ENCODE data around the gene ZNF142. TPM values are rescaled to one million over a fixed set of nuclear protein-coding genes. Genes with fewer than 3 reads are reported as not detected.
A peak's percentile ranks its signal among the peaks of the same experiment; 100 is the strongest.

Gene ZNF142
- total and polyA plus RNA-seq, 9 of the 15 experiments (the other 6 are each of a cell fraction or from before 2014, with no cell fraction given): 0.50 to 26.1 (median 4.5) TPM

GRCh38 chr2:218671654-218672566 lies 12.5 kb upstream of the ZNF142 start, which contains the start of the genes RNF25 and STK36 (continued):
- TF ChIP-seq CHAMP1 (IDR thresholded peaks at IDR 0.05) (no peak), RBM34 (IDR thresholded peaks at IDR 0.05; ENCODE audit: borderline replicate concordance, insufficient read depth, low read length) (no peak), EGR1 (conservative IDR thresholded peaks at IDR 0.05) (no peak), STAT6 (CRISPR knock-in tag; IDR thresholded peaks at IDR 0.05) (no peak), NUFIP1 (IDR thresholded peaks at IDR 0.05; ENCODE audit: partially characterized antibody) (no peak), SMARCE1 (IDR thresholded peaks at IDR 0.05) (no peak), HMGN3 (IDR thresholded peaks at IDR 0.05; ENCODE audit: borderline replicate concordance, extremely low read depth, insufficient read length, low read depth, low read length) (no peak), TCF3 (CRISPR knock-in tag; IDR thresholded peaks at IDR 0.05) (no peak), MBD1 (CRISPR knock-in tag; IDR thresholded peaks at IDR 0.05) (no peak), KDM1A (IDR thresholded peaks at IDR 0.05) (no peak), TAF9B (IDR thresholded peaks at IDR 0.05; ENCODE audit: partially characterized antibody) (peak; percentile 61), ZNF174 (CRISPR knock-in tag; IDR thresholded peaks at IDR 0.05) (no peak), PPARD (CRISPR knock-in tag; IDR thresholded peaks at IDR 0.05) (no peak), RFX1 (IDR thresholded peaks at IDR 0.05) (peak; percentile 91)
- TF ChIP-seq, protein P1, sequence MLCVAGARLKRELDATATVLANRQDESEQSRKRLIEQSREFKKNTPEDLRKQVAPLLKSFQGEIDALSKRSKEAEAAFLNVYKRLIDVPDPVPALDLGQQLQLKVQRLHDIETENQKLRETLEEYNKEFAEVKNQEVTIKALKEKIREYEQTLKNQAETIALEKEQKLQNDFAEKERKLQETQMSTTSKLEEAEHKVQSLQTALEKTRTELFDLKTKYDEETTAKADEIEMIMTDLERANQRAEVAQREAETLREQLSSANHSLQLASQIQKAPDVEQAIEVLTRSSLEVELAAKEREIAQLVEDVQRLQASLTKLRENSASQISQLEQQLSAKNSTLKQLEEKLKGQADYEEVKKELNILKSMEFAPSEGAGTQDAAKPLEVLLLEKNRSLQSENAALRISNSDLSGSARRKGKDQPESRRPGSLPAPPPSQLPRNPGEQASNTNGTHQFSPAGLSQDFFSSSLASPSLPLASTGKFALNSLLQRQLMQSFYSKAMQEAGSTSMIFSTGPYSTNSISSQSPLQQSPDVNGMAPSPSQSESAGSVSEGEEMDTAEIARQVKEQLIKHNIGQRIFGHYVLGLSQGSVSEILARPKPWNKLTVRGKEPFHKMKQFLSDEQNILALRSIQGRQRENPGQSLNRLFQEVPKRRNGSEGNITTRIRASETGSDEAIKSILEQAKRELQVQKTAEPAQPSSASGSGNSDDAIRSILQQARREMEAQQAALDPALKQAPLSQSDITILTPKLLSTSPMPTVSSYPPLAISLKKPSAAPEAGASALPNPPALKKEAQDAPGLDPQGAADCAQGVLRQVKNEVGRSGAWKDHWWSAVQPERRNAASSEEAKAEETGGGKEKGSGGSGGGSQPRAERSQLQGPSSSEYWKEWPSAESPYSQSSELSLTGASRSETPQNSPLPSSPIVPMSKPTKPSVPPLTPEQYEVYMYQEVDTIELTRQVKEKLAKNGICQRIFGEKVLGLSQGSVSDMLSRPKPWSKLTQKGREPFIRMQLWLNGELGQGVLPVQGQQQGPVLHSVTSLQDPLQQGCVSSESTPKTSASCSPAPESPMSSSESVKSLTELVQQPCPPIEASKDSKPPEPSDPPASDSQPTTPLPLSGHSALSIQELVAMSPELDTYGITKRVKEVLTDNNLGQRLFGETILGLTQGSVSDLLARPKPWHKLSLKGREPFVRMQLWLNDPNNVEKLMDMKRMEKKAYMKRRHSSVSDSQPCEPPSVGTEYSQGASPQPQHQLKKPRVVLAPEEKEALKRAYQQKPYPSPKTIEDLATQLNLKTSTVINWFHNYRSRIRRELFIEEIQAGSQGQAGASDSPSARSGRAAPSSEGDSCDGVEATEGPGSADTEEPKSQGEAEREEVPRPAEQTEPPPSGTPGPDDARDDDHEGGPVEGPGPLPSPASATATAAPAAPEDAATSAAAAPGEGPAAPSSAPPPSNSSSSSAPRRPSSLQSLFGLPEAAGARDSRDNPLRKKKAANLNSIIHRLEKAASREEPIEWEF (CRISPR knock-in tag; IDR thresholded peaks at IDR 0.05): no peak

All from K562 (cell line).